Immature natural killer cell (primary cell): Measurements from ENCODE around the gene NDEL1. TPM values are rescaled to one million over a fixed set of nuclear protein-coding genes. Genes with fewer than 3 reads are reported as not detected.
A peak's percentile ranks its signal among the peaks of the same experiment; 100 is the strongest.

Source experiments
- DNase-seq, 3 donors: peaks; one replicate each; pipeline ENCODE4 v3.0.0; 2022; ENCODE audit warnings: mixed read lengths in 1 of 3
- H3K27ac Mint-ChIP-seq, 6 donors: one replicate each; pipeline ENCODE4 v1.8.0; 2020; ENCODE audit warnings: mixed read lengths in 6 of 6, mild to moderate bottlenecking in 5 of 6, inconsistent platforms in 4 of 6, moderate library complexity in 3 of 6
- H3K27me3 Mint-ChIP-seq, 3 donors: one replicate each; pipeline ENCODE4 v1.8.0; 2020 to 2021; ENCODE audit warnings: low read depth in 3 of 3, mild to moderate bottlenecking in 3 of 3, mixed read lengths in 3 of 3, moderate library complexity in 3 of 3, inconsistent platforms in 1 of 3
- H3K36me3 Mint-ChIP-seq, 3 donors: one replicate each; pipeline ENCODE4 v1.8.0; 2020; ENCODE audit warnings: mixed read lengths in 3 of 3, inconsistent platforms in 2 of 3, mild to moderate bottlenecking in 2 of 3
- H3K4me1 Mint-ChIP-seq, 2 donors: one replicate each; pipeline ENCODE4 v1.8.0; 2020; ENCODE audit warnings: inconsistent platforms in 2 of 2, mild to moderate bottlenecking in 2 of 2, mixed read lengths in 2 of 2, moderate library complexity in 1 of 2
- H3K4me3 Mint-ChIP-seq, 5 donors: one replicate each; pipeline ENCODE4 v1.8.0; 2020; ENCODE audit warnings: mild to moderate bottlenecking in 5 of 5, mixed read lengths in 5 of 5, inconsistent platforms in 3 of 5, moderate library complexity in 3 of 5
- H3K9me3 Mint-ChIP-seq, 6 donors: one replicate each; pipeline ENCODE4 v1.8.0; 2020; ENCODE audit warnings: mild to moderate bottlenecking in 6 of 6, mixed read lengths in 6 of 6, inconsistent platforms in 4 of 6, moderate library complexity in 3 of 6
- polyA plus RNA-seq, 3 donors: library from polyadenylated mRNA; unstranded; fragments of 300-500 nt; fragmentation: Illumina TruSeq; gene quantifications; one replicate each; pipeline ENCODE4 v1.2.3, GENCODE V29; 2021

The NDEL1 gene
- polyA plus RNA-seq, 3 donors from 2014 or later = 37.2 to 75.0 (median 54.4) TPM

- no peak overlapping the region for H3K4me3 Mint-ChIP-seq
- no peak for DNase-seq
- H3K27ac Mint-ChIP-seq = no peak overlapping the region
- peaks cover 5 to 9% (median 8%) of the 10 kb centered on the region in 3 donors for H3K27me3 Mint-ChIP-seq
- H3K4me1 Mint-ChIP-seq = peaks cover 0 to 6% of the 10 kb centered on the region in 2 donors
- H3K36me3 Mint-ChIP-seq = no peaks in the 10 kb centered on the region
- no peaks in the 10 kb centered on the region for H3K9me3 Mint-ChIP-seq
Measured at GRCh38 chr17:8405499-8406016, 30.1 kb upstream of the NDEL1 start.

GRCh38 chr17:8406174-8406573 is 29.5 kb upstream of the NDEL1 start:
- no peak for DNase-seq
- no peak overlapping the region for H3K27ac Mint-ChIP-seq
- H3K36me3 Mint-ChIP-seq = no peaks in the 10 kb centered on the region
- no peaks in the 10 kb centered on the region for H3K9me3 Mint-ChIP-seq
- H3K4me3 Mint-ChIP-seq = no peak overlapping the region
- peaks cover 2 to 13% (median 7%) of the 10 kb centered on the region in 3 donors for H3K27me3 Mint-ChIP-seq
- peaks cover 0 to 6% of the 10 kb centered on the region in 2 donors for H3K4me1 Mint-ChIP-seq

DNA sequence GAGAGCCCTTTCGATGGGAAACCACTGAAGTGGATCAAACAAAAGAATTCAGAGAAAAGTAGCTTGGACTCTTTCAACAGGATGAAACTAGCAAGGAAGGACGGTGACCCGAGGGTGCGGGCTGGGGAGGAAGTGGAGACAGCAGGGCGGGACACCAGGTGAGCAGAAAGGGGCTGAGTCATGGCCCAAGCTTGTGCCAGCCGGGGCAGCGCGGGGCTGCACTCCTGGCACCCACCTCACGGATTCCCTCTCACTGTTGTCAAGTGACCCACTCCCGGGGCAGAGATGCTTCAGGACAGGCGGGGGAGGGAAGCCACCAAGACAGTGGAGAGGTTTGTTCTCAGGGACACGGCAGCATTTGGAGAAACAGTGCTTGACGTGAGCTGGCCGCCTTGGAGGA is 27.3 kb upstream of the NDEL1 start:
- Mint-ChIP-seq H3K36me3 (no peaks in the 10 kb centered on the region), H3K27ac (no peak overlapping the region), H3K4me1 (peaks cover 0 to 6% of the 10 kb centered on the region in 2 donors), H3K9me3 (no peaks in the 10 kb centered on the region), H3K4me3 (no peak overlapping the region), H3K27me3 (peaks cover 1 to 18% (median 9%) of the 10 kb centered on the region in 3 donors)
- DNase-seq = no peak

- H3K4me1 Mint-ChIP-seq = peaks cover 0 to 6% of the 10 kb centered on the region in 2 donors
- H3K36me3 Mint-ChIP-seq = no peaks in the 10 kb centered on the region
- no peak overlapping the region for H3K27ac Mint-ChIP-seq
- no peaks in the 10 kb centered on the region for H3K9me3 Mint-ChIP-seq
- H3K4me3 Mint-ChIP-seq = no peak overlapping the region
- H3K27me3 Mint-ChIP-seq = peaks cover 0 to 15% (median 9%) of the 10 kb centered on the region in 3 donors
- DNase-seq = peak; percentile 62 to 73 (median 68)
Measured at GRCh38 chr17:8409966-8410882, 25.5 kb upstream of the NDEL1 start.

GRCh38 chr17:8410883-8411238 is 24.8 kb upstream of the NDEL1 start:
- H3K36me3 Mint-ChIP-seq = no peaks in the 10 kb centered on the region
- H3K27ac Mint-ChIP-seq = no peak overlapping the region
- H3K4me1 Mint-ChIP-seq = peaks cover 0 to 6% of the 10 kb centered on the region in 2 donors
- H3K27me3 Mint-ChIP-seq = peaks cover 0 to 15% (median 9%) of the 10 kb centered on the region in 3 donors
- DNase-seq = no peak
- no peaks in the 10 kb centered on the region for H3K9me3 Mint-ChIP-seq
- H3K4me3 Mint-ChIP-seq = no peak overlapping the region

DNA sequence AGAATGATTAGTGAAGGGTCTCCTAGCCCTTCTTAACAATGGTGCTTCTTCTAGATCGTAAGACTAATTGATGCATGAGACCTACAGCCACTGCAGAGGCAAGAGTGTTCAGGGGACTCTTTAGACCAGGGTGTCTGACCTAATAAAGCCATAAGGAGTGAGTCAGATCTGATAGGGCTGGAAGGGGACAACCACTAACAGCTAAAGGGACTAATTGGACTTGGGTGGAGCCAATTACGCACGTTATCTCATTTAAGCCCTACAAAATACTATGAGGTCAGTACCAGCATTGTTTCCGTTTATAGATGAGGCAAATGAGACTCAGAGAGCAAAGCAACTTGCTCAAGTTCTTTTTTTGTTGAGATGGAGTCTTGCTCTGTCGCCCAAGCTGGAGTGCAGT is 23.6 kb upstream of the NDEL1 start:
- Mint-ChIP-seq H3K4me1 (peaks cover 0 to 6% of the 10 kb centered on the region in 2 donors), H3K9me3 (no peaks in the 10 kb centered on the region), H3K4me3 (no peak overlapping the region), H3K36me3 (no peaks in the 10 kb centered on the region), H3K27me3 (peaks cover 3 to 19% (median 11%) of the 10 kb centered on the region in 3 donors), H3K27ac (no peak overlapping the region)
- no peak for DNase-seq

DNA sequence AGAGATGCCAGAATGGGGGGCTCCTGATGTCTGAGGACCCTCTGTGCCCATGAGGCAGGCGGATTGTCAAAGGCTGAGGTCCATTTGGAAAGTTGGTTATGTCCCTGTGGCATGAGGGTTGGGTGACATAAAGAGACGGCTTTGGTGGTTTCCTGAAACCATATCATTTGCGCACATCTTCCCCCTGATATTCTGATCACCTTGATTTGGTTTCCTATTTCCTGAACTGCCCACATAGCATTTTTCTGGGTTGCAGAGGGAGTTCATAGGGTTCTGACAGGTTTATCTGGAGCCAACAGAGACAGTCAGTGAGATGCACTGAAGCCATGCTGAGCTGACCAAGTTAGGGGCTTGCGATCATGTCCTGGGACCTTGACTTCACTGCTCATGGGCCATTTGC is 22.4 kb upstream of the NDEL1 start:
- Mint-ChIP-seq H3K36me3 (no peaks in the 10 kb centered on the region), H3K4me1 (peaks cover 0 to 6% of the 10 kb centered on the region in 2 donors), H3K4me3 (no peak overlapping the region), H3K9me3 (no peaks in the 10 kb centered on the region), H3K27ac (no peak overlapping the region), H3K27me3 (peaks cover 3 to 26% (median 11%) of the 10 kb centered on the region in 3 donors)
- no peak for DNase-seq

GRCh38 chr17:8413938-8414337 is 21.7 kb upstream of the NDEL1 start:
- peaks cover 0 to 6% of the 10 kb centered on the region in 2 donors for H3K4me1 Mint-ChIP-seq
- no peak overlapping the region for H3K4me3 Mint-ChIP-seq
- no peak for DNase-seq
- no peaks in the 10 kb centered on the region for H3K36me3 Mint-ChIP-seq
- H3K27ac Mint-ChIP-seq = no peak overlapping the region
- H3K27me3 Mint-ChIP-seq = peaks cover 3 to 26% (median 11%) of the 10 kb centered on the region in 3 donors
- H3K9me3 Mint-ChIP-seq = no peaks in the 10 kb centered on the region

DNA sequence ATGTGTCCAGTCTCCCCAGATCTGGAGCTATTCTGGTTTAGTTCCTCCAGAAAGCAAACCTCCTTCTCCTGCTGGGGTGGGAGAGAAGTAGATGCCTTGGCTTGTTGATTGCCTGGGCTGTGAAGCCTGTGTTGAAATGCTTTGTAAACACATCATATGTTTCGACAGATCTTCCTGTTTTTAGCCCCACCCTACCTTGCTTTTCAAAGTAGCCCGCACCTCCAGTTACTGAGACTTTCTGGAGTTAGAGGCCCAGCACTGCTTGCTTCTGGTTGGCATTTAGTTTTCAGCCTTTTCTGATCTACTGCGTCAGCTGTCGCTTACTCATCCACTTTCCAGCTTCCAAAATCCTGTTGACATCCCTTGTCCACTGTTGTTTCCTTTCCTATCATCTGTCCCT is 17.9 kb upstream of the NDEL1 start:
- Mint-ChIP-seq H3K9me3 (no peaks in the 10 kb centered on the region), H3K4me1 (no peaks in the 10 kb centered on the region), H3K4me3 (no peak overlapping the region), H3K27me3 (peaks cover 3 to 22% (median 6%) of the 10 kb centered on the region in 3 donors), H3K27ac (no peak overlapping the region), H3K36me3 (no peaks in the 10 kb centered on the region)
- DNase-seq = no peak

- H3K27ac Mint-ChIP-seq = no peak overlapping the region
- no peaks in the 10 kb centered on the region for H3K9me3 Mint-ChIP-seq
- H3K27me3 Mint-ChIP-seq = peaks cover 3 to 22% (median 9%) of the 10 kb centered on the region in 3 donors
- no peak overlapping the region for H3K4me3 Mint-ChIP-seq
- no peak for DNase-seq
- no peaks in the 10 kb centered on the region for H3K4me1 Mint-ChIP-seq
- no peaks in the 10 kb centered on the region for H3K36me3 Mint-ChIP-seq
Measured at GRCh38 chr17:8418471-8418870, 17.2 kb upstream of the NDEL1 start.

DNA sequence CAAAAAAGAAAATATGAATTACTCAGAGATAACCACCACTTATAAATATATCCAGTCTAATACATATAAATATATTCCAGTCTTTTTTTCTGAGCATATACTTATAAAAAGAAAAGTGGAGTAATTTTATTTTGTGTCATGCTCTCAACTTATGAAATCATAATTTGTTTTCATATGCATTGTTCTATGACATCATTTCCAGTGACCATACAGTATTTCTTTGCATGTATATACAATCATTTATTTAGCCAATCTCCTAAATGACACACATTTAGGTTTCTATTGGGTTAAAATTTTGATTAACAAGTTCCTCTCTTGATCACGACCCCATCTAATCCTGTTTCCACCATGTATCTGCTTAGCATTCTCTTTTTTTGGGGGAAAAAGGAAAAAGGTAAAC is 16.4 kb upstream of the NDEL1 start:
- no peak overlapping the region for H3K27ac Mint-ChIP-seq
- H3K27me3 Mint-ChIP-seq = peaks cover 6 to 22% (median 9%) of the 10 kb centered on the region in 3 donors
- H3K4me1 Mint-ChIP-seq = no peaks in the 10 kb centered on the region
- H3K9me3 Mint-ChIP-seq = no peaks in the 10 kb centered on the region
- no peak for DNase-seq
- H3K4me3 Mint-ChIP-seq = no peak overlapping the region
- H3K36me3 Mint-ChIP-seq = no peaks in the 10 kb centered on the region

GRCh38 chr17:8420041-8420934 is 15.4 kb upstream of the NDEL1 start:
- no peak for DNase-seq
- Mint-ChIP-seq H3K4me1 (no peaks in the 10 kb centered on the region), H3K9me3 (no peaks in the 10 kb centered on the region), H3K27ac (no peak overlapping the region), H3K27me3 (peaks cover 9 to 22% (median 9%) of the 10 kb centered on the region in 3 donors), H3K4me3 (no peak overlapping the region), H3K36me3 (no peaks in the 10 kb centered on the region)

- Mint-ChIP-seq H3K36me3 (no peaks in the 10 kb centered on the region), H3K27ac (no peak overlapping the region)
Measured at GRCh38 chr17:8421571-8421970, 14.1 kb upstream of the NDEL1 start.

More at GRCh38 chr17:8421571-8421970, 14.1 kb upstream of the NDEL1 start:
- peaks cover 7 to 18% (median 8%) of the 10 kb centered on the region in 3 donors for H3K27me3 Mint-ChIP-seq
- no peak overlapping the region for H3K4me3 Mint-ChIP-seq
- no peaks in the 10 kb centered on the region for H3K4me1 Mint-ChIP-seq
- no peak for DNase-seq
- H3K9me3 Mint-ChIP-seq = no peaks in the 10 kb centered on the region
